Midbrain (tissue), 1 donor: ENCODE measurements around the gene MYEF2.

Source experiments
- DNase-seq: peaks from one replicate; lab custom pipeline; 2025; lab: John Stamatoyannopoulos, UW

The MYEF2 gene

GRCh38 chr15:48145923-48146322 lies 32.2 kb downstream of the MYEF2 start:
- no peak for DNase-seq

DNA sequence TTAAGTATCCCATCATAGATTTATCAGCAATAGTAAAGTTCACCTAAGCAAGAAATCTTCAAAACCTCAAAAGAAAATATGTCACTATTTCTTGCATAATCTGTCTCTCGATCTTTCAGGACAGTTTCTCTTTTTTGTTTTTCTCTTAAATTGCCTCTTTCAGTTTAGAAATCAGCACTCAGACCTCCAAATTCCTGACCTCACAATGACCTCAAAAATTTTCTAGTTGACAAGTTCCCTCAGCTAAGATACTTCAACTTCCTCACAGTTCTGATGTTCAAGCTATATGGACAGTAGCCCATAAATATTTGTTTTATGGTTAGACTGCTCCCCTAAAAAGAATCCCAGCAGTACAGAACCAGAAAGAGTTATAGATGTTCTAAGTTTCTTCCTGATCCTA lies 33.2 kb downstream of the MYEF2 start:
- no peak for DNase-seq

GRCh38 chr15:48143856-48144255 lies 34.2 kb downstream of the MYEF2 start:
- DNase-seq: no peak

GRCh38 chr15:48132874-48133273 lies 45.2 kb downstream of the MYEF2 start:
- no peak for DNase-seq

- DNase-seq: no peak
Observed at GRCh38 chr15:48131324-48131723, 46.8 kb downstream of the MYEF2 start.

DNA sequence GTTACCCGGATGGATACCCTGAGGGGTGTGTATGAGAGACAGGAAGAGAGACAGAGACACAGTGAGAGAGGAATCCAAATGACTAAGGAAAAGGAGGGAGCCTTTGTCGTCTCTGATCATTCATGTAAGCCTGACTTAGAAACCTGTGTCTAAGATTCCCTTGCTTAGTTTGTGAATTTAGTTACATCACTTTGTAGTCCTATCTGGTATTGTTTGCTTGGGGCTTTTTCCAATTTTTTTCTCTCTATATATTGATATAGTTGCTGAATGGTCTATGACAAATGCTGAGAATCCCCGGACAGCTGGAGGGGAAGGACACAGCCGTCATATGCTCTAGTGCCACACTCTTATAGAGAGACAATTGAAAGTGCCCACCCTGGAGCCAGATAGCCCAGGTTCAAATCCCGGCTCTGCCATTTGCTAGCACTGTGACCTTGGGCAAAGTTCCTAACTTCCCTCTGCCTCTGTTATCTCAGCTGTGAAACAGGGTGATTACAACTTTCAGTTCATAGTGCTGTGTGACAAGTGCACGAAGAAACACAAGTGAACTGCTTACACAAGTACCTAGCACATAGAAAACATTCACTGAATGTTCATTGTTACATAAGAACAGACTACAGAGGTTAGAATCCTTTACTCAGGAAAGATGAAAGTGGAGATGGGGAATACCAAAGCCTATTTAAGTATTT lies 51.3 kb downstream of the MYEF2 start:
- DNase-seq: no peak

DNA sequence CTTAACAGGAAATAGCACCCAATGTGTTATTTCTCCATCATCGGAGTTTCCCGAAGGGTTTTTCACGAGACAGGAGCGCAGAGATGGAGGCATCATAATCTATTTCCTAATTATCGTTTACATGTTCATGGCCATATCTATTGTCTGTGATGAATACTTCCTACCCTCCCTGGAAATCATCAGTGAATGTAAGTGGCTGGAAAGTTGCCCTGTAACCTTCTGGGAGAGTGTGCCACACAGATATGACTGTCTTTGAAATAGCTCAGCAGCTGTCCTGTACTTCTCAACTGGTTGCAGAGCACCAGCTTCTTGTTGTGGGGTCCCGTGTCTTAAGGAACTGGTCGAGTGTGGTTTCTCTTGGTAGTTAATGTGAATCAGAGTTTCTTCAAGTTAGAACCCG lies 56.2 kb downstream of the MYEF2 start:
- DNase-seq: no peak

- no peak for DNase-seq
Observed at GRCh38 chr15:48120745-48121144, 57.4 kb downstream of the MYEF2 start, which contains the start of gene SLC24A5. Gene SLC24A5 (plus strand): TSS chr15:48120990. CDS start chr15:48121045, 55 bp downstream.

DNA sequence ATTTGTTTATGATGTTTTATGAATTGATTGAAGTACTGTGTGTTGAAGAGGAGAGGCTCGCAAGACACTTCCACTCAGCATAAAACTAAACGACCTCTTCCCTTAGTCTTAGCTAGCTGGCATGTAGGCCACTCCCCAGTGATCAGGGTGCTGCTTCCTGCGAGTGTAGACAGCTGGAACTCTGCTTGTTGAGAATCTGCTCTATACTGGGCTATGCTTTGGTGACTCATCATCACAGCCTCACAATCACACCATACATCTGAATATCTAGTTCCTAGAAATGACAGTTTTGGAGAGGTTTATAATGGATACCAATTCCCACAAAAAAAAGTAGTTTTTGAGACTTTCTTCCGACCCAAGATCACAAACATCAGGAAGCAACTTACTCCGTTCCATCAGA lies 58.8 kb downstream of the MYEF2 start:
- no peak for DNase-seq

GRCh38 chr15:48112242-48112641 lies 65.9 kb downstream of the MYEF2 start:
- no peak for DNase-seq

GRCh38 chr15:48109856-48110531 lies 68.1 kb downstream of the MYEF2 start:
- no peak for DNase-seq

DNA sequence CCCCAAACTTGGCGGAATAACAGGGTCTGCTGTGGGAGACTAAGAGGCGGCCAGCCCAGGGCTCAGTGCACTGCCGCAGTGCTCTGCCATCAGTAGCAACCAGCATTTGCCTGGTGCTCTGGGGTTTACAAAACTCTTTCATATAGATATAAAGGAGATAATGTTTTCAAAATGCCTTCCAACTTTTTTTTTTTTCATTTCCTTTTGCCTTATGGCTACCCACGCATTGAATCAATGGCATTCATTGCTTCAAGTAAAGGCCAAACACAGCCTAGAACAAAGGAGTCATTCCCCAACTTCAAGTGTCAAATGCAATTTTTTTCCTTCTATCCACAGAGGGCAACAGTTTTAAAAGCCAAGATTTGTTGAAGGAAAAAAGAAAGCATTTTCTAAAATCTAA lies 68.9 kb downstream of the MYEF2 start:
- no peak for DNase-seq

DNA sequence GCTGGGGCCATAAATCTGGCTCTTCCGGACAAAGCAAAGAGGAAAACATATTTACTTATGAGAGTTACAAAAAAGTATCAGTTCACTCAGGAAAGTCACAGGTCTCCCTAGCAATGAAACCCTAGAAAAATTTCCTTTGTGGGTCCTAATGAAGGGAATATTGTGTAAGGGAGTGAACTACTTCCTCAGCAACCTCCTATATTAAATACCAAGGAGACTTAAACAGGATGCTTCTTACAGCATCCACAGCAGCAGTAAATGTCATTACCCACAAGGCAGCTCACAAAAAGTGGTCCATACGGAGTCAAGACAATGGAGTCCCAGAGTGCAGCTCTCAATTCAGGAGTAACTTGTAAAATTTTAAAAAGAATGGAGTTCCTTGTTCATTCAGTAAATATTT lies 72.2 kb downstream of the MYEF2 start:
- DNase-seq: no peak

DNA sequence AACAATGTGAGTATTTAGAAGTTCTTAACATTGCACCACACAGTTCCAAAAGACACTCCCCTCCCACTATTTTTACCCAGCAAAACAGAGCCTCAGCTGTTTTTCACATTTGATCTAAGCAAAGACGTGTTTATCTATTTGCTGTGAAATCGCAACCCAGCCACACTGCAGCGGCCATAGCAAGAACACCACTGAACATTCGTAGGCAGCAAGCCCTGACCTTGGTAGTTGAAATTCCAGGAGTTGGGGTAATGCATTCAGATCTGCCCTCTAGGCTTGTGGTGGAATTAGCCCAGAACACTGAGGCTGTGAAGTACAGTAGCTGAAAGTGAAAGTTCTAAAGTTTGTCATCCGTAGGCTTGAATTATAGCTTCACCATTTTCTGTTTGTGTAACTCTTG lies 74.4 kb downstream of the MYEF2 start:
- DNase-seq: no peak

DNA sequence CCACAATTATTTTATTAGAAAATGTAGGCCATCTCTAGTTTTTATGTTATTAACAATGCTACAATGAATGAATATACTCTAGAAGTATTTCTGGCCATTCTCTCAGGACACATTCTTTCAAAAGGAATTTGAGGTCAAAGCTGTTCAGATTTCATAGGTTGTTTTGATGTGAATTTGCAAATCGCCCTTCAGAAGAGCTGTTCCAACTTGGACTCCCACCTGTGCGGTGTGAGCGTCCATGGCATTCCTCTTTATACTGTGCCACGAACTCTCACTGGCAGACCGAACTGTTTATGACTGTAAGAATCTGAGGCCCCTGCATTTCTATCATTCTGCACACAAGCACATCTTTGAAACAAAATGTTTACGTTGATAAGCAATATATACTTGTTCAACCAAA lies 75.9 kb downstream of the MYEF2 start:
- no peak for DNase-seq

GRCh38 chr15:48101376-48101961 lies 76.6 kb downstream of the MYEF2 start:
- no peak for DNase-seq

DNA sequence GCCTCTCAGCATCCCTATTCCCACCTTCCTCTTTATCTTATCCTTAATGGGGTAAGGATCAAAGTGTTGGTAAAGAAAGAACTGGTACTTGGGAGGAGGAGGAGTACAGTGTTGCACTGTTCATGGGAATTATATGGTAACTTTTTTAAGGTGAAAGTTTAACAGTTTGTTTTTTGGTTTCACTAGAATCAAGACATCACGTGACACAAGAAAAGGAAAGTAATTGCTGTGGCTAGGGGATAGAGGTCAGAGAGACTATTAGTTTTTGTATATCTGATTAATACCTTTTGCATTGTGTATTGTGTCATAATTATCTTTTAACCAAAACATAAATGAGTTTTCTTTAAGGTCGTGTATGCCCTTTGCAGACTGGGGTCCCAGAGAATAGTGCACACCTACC lies 80.8 kb downstream of the MYEF2 start:
- DNase-seq: no peak

DNA sequence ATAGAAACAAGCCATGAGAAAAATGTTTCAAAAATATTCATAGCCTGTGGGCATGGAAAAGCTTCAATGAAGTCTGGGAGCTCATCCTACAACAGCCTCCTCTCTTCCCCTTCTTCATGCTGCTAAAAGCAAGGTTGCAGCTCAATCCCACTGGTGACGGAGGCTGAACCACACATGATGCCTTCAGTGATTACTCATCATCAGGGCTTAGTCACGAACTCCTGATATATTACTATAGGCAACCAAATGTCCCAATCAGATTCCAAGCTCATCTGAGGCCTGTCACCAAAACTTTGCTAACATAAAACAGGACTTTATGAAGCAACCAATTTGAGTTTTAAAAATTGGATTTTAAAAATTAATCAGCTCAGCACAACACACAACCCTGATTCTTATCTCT lies 81.3 kb downstream of the MYEF2 start:
- no peak for DNase-seq

DNA sequence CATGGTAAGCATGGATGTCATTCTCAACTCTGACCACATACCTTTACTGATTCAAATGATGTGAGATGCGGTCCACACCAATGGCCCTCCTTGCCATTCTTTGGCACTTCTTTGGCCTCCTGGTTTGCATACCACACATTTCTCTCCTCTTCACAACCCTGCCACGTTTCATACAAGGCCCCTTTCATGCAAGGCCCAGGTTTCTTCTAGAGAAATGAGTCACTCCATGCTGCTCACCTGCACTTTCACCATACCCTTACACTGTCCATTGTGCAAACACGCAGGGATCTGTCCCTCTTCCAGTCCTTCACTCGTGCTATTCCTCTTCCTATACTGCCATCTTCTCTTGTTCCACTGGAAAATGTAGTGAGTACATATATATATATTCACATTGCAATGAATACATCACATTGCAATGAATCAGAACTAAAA lies 81.7 kb downstream of the MYEF2 start:
- DNase-seq: no peak

- DNase-seq: no peak
Observed at GRCh38 chr15:48091522-48091921, 86.6 kb downstream of the MYEF2 start.

GRCh38 chr15:48090666-48091065 lies 87.4 kb downstream of the MYEF2 start:
- no peak for DNase-seq

- no peak for DNase-seq
Observed at GRCh38 chr15:48090115-48090514, 88.0 kb downstream of the MYEF2 start.

GRCh38 chr15:48089702-48090101 lies 88.4 kb downstream of the MYEF2 start:
- no peak for DNase-seq
